PC-3 (cell line): ENCODE measurements around the gene CFAP46.

Experiments used
- CTCF ChIP-seq: fragments of 300-600 bp; sonication (generic); conservative IDR thresholded peaks from 2 replicates; pipeline ENCODE4 v1.5.1; 2017; ENCODE audit warnings: antibody characterized with exemption, low read depth, mild to moderate bottlenecking, low read length
- EZH2 ChIP-seq: fragments of 300-600 bp; sonication (generic); IDR thresholded peaks from one replicate; pipeline ENCODE4 v1.6.1; 2017; ENCODE audit warnings: antibody characterized with exemption, mild to moderate bottlenecking, low read length; ENCODE audit not compliant: unreplicated experiment

- TF ChIP-seq EZH2 (no peak), CTCF (no peak)
Observed at GRCh38 chr10:132965411-132966057, 23.2 kb upstream of the CFAP46 start.
